BJ (cell line): Measurements from ENCODE around the gene LZTFL1. TPM values are rescaled to one million over a fixed set of nuclear protein-coding genes. Genes with fewer than 3 reads are reported as not detected.

Source experiments
- CTCF ChIA-PET: fragments of 350-600 bp; formaldehyde crosslinking; extraction: SDS; loops from one replicate; lab custom pipeline; 2021; ENCODE audit warnings: antibody characterized with exemption, inconsistent platforms; lab: Yijun Ruan, JAX
- POLR2A ChIA-PET: fragments of 300-600 bp; sonication (Branson Sonifier 250); formaldehyde crosslinking; extraction: SDS; loops from one replicate; lab custom pipeline; 2021; ENCODE audit warnings: antibody characterized with exemption; lab: Charles Lee
- DNase-seq: peaks from one replicate; pipeline ENCODE4 v3.0.0-alpha.2; 2011; ENCODE audit warnings: low read depth
- H3K27me3 ChIP-seq: 2 replicates; pipeline ENCODE4 v1.6.0; 2011; ENCODE audit warnings: low read length; ENCODE audit not compliant: control insufficient read depth, insufficient read depth
- H3K36me3 ChIP-seq: 2 replicates; pipeline ENCODE4 v1.5.1; 2011; ENCODE audit warnings: low read length; ENCODE audit not compliant: control insufficient read depth, insufficient read depth
- H3K4me3 ChIP-seq: 2 replicates; pipeline ENCODE4 v1.5.1; 2011; ENCODE audit warnings: low read depth, mild to moderate bottlenecking, control low read depth, low read length
- CTCF ChIP-seq: IDR thresholded peaks from 2 replicates; pipeline ENCODE4 v1.5.1; 2011; ENCODE audit warnings: low read depth, mild to moderate bottlenecking, control low read depth, inconsistent platforms, low read length, moderate library complexity; ENCODE audit not compliant: insufficient read depth
- polyA plus RNA-seq: library from polyadenylated mRNA; depleted of rRNA; stranded (reverse); fragments of >200 nt; gene quantifications from 2 replicates; pipeline ENCODE4 v1.2.3, GENCODE V29; 2011

The LZTFL1 gene
- polyA plus RNA-seq, 1 experiment: 12.9 TPM

DNA sequence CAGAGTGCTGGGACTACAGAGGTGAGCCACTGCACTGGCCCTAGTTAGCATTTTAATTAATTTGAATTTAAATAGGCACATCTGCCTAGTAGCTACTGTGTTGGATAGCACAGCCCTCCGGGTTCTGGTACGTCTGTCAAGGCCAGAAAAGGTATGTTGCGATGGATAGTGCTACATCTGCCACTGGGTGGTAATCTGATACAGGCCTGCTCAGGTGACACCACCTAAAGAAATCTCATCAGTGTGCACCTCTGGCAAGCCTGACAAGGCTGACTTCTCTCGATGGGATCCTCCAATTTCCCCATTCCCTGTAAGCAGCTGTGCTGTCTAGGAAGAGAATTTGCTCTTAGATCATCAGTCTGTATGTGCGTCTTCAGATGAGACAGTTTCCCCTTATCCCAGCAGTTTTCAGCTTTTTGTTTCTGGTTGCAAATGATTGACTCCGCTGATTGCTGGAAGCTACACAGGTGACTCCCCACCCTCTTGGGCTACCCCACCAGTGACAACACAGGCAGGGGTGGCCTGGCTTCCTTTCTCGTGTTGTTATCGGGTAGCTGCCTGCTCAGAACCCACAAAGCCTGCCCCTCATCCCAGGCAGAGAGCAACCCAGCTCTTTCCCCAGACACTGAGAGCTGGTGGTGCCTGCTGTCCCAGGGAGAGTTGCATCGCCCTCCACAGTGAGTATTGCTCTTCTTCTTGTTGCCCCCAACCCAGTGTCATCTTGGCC, 44.2 kb upstream of the LZTFL1 start, which contains the start of gene CCR9:
CCR9 (plus strand) TSS at position 565 of the 727 bp plus-strand sequence. CDS start 8,391 bp downstream, outside the sequence.
- DNase-seq: no peak
- POLR2A ChIA-PET: no interaction called here
- CTCF ChIA-PET: interaction anchor here (0.7 kb wide), 1 partner anchor 43 kb away, joined by 3 read pairs; no protein-coding TSS in a partner anchor
- Histone ChIP-seq H3K36me3 (no peaks in the 10 kb centered on the region), H3K4me3 (no peak within 1 kb of the TSS), H3K27me3 (peaks cover 21% of the 10 kb centered on the region)
- no peak for TF ChIP-seq CTCF

DNA sequence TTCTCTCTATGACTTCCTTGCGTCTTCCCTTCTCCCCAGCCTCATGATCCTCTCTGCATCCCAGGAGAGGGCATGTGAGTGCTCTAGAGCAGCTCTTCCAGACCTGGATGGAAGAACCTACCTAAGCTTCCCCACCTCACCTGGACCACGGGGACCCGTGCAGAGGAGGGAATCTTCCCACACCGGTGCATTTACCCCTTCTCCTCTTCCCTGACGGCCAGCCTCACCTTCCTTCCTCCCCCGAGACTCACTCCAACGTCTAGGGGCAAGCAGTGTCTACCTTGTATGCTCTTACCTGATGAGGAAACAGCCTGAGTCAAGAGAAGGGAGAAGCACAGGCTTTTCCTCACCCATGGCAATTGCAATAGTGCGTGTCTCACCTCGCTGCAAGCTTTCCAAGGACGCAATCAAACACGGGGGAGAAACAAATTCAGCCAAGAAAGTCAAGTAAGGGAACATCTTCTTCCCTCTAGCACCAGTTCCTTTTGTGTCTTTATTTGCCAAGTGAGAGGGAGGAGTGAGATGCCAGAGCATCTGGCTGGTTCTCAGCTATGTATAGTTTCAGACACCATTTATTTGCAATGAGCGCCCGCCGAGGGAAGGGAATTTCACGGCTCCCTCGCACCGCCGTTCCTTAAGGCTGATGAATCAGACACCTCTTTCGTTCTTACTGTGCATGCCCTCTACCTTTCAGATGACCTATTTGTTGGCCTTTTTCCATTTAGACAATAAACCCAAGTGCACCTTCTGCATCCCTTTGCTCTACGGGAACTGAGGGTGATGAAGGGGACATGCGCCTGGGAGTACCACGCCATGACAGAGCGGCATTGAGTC, 42.7 kb upstream of the LZTFL1 start:
- DNase-seq: no peak
- ChIA-PET CTCF (interaction anchor here (1.2 kb wide), 1 partner anchor 9 kb away, joined by 7 read pairs; no protein-coding TSS in a partner anchor), POLR2A (no interaction called here)
- no peak for TF ChIP-seq CTCF
- H3K4me3 ChIP-seq: no peak overlapping the region
- H3K36me3 ChIP-seq: no peaks in the 10 kb centered on the region
- H3K27me3 ChIP-seq: peaks cover 19% of the 10 kb centered on the region

- DNase-seq: no peak
- no peak for TF ChIP-seq CTCF
- Histone ChIP-seq H3K36me3 (no peaks in the 10 kb centered on the region), H3K4me3 (no peak overlapping the region), H3K27me3 (peaks cover 19% of the 10 kb centered on the region)
- ChIA-PET CTCF (interaction anchor here (0.9 kb wide), 1 partner anchor 26 kb away, joined by 4 read pairs; no protein-coding TSS in a partner anchor), POLR2A (no interaction called here)
Observed at GRCh38 chr3:45881078-45882022, 39.4 kb upstream of the LZTFL1 start.

DNA sequence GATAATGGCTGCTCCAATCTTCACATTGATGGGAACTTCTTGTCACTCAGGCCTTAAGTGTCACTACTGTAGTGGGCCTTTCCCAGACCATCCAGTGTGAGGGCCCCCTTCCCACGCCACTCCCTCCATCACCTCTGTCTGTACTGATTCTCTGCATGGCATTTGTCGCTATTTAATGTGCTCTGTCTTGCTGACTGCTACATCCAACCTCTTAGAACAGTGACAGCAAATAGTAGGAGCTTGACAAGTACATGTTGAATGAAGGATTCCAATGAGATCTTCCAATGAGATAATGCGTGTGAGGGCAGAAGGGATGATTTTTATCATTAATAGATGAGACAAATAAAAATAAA, 38.8 kb upstream of the LZTFL1 start:
- POLR2A ChIA-PET: no interaction called here
- CTCF ChIA-PET: interaction anchor here (0.9 kb wide), 1 partner anchor 27 kb away, joined by 4 read pairs; no protein-coding TSS in a partner anchor
- Histone ChIP-seq H3K27me3 (peaks cover 15% of the 10 kb centered on the region), H3K36me3 (no peaks in the 10 kb centered on the region), H3K4me3 (no peak overlapping the region)
- DNase-seq: no peak
- no peak for TF ChIP-seq CTCF
